ENCODE data around the gene ROCK2. TPM values are rescaled to one million over a fixed set of nuclear protein-coding genes. Genes with fewer than 3 reads are reported as not detected.
A peak's percentile ranks its signal among the peaks of the same experiment; 100 is the strongest.

The ROCK2 gene
- total RNA-seq, 1 experiment from 2014 or later, result 25.9 TPM

DNA sequence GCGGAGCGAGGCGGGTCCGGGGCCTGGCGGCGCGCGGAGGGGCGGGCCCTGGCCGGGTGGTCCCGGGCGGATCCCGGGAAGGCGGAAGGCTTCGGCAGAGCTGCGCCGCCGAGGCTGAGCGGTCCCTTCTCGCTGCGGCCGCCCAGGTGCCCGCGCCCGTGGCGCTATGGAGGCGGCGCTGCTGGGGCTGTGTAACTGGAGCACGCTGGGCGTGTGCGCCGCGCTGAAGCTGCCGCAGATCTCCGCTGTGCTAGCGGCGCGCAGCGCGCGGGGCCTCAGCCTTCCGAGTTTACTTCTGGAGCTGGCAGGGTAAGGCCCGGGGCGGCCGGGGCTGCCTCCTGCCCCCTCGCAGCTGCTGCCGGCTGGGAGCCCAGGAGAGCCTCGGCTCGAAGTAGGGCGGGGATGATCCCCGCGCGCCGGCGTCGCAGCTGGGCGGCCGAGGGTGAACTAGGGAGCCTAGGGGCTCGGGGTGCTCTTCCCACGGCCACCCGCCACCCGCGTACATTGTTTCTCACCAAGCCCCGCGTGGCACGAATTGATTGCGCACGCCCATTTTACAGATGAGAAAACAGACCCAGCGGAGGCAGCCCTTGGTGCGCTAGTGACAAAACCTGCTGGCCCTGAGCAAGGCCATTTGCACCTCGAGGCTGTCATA, 188.9 kb downstream of the ROCK2 start, which contains the start of gene SLC66A3 (continued):
- peak; percentile 53; the same call in 1 of the 2 replicates for TF ChIP-seq FOXP1 (CRISPR knock-in tag; IDR thresholded peaks at IDR 0.05; ENCODE audit: borderline replicate concordance)
- TF ChIP-seq ZNF423 (CRISPR knock-in tag; IDR thresholded peaks at IDR 0.05), result no peak
- TF ChIP-seq, protein P1, sequence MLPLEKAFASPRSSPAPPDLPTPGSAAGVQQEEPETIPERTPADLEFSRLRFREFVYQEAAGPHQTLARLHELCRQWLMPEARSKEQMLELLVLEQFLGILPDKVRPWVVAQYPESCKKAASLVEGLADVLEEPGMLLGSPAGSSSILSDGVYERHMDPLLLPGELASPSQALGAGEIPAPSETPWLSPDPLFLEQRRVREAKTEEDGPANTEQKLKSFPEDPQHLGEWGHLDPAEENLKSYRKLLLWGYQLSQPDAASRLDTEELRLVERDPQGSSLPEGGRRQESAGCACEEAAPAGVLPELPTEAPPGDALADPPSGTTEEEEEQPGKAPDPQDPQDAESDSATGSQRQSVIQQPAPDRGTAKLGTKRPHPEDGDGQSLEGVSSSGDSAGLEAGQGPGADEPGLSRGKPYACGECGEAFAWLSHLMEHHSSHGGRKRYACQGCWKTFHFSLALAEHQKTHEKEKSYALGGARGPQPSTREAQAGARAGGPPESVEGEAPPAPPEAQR (CRISPR knock-in tag; IDR thresholded peaks at IDR 0.05), result no peak
- TF ChIP-seq, protein P2, sequence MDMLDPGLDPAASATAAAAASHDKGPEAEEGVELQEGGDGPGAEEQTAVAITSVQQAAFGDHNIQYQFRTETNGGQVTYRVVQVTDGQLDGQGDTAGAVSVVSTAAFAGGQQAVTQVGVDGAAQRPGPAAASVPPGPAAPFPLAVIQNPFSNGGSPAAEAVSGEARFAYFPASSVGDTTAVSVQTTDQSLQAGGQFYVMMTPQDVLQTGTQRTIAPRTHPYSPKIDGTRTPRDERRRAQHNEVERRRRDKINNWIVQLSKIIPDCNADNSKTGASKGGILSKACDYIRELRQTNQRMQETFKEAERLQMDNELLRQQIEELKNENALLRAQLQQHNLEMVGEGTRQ (CRISPR knock-in tag; IDR thresholded peaks at IDR 0.05), result no peak
- peak; percentile 79 for TF ChIP-seq GTF2I (CRISPR knock-in tag; conservative IDR thresholded peaks at IDR 0.05)
- TF ChIP-seq, protein P3, sequence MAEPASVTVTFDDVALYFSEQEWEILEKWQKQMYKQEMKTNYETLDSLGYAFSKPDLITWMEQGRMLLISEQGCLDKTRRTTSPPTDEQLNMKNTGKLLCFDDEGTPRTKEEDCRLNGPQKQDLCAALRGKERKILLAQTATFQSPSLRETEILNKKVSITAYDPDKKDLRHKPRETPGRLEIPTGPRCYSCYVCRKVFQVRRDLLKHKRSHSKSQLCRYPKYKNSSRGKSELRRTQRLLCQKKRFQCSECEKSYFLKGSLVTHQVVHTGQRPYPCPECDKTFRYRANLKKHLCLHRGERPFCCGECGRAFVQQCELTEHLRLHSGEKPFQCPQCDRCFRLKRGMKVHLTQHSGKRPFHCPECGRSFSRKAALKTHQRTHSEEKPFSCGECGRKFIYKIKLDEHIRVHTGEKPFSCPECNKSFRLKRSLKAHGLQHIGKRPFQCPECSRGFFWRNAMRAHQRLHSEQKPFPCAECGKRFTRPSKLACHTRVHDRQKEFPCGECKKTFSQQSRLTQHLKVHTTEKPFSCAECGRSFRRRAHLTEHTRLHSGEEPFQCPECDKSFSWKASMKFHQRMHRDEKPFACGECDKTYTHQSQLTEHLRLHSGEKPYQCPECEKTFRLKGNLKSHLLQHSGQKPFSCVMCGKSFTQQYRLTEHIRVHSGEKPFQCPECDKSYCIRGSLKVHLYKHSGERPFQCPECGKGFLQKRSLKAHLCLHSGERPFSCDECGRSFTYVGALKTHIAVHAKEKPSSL (CRISPR knock-in tag; conservative IDR thresholded peaks at IDR 0.05), result no peak
- TF ChIP-seq, protein P4, sequence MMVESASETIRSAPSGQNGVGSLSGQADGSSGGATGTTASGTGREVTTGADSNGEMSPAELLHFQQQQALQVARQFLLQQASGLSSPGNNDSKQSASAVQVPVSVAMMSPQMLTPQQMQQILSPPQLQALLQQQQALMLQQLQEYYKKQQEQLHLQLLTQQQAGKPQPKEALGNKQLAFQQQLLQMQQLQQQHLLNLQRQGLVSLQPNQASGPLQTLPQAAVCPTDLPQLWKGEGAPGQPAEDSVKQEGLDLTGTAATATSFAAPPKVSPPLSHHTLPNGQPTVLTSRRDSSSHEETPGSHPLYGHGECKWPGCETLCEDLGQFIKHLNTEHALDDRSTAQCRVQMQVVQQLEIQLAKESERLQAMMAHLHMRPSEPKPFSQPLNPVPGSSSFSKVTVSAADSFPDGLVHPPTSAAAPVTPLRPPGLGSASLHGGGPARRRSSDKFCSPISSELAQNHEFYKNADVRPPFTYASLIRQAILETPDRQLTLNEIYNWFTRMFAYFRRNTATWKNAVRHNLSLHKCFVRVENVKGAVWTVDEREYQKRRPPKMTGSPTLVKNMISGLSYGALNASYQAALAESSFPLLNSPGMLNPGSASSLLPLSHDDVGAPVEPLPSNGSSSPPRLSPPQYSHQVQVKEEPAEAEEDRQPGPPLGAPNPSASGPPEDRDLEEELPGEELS (CRISPR knock-in tag; IDR thresholded peaks at IDR 0.05), result 0 out of 2 replicates have a peak, but pooled peaks have one; percentile 29
- TF ChIP-seq, protein P5, sequence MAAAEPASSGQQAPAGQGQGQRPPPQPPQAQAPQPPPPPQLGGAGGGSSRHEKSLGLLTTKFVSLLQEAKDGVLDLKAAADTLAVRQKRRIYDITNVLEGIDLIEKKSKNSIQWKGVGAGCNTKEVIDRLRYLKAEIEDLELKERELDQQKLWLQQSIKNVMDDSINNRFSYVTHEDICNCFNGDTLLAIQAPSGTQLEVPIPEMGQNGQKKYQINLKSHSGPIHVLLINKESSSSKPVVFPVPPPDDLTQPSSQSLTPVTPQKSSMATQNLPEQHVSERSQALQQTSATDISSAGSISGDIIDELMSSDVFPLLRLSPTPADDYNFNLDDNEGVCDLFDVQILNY (CRISPR knock-in tag; IDR thresholded peaks at IDR 0.05), result peak; percentile 52; the same call in 1 of the 2 replicates
- TF ChIP-seq ZNF232 (CRISPR knock-in tag; IDR thresholded peaks at IDR 0.05), result no peak
- no peak for TF ChIP-seq ZNF671 (CRISPR knock-in tag; IDR thresholded peaks at IDR 0.05)
- 0 out of 2 replicates have a peak, but pooled peaks have one; percentile 63 for TF ChIP-seq ZBTB21 (CRISPR knock-in tag; IDR thresholded peaks at IDR 0.05; ENCODE audit: borderline replicate concordance)
- TF ChIP-seq, protein P6, sequence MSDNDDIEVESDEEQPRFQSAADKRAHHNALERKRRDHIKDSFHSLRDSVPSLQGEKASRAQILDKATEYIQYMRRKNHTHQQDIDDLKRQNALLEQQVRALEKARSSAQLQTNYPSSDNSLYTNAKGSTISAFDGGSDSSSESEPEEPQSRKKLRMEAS (CRISPR knock-in tag; IDR thresholded peaks at IDR 0.05), result peak; percentile 26; the same call in 1 of the 2 replicates

DNA sequence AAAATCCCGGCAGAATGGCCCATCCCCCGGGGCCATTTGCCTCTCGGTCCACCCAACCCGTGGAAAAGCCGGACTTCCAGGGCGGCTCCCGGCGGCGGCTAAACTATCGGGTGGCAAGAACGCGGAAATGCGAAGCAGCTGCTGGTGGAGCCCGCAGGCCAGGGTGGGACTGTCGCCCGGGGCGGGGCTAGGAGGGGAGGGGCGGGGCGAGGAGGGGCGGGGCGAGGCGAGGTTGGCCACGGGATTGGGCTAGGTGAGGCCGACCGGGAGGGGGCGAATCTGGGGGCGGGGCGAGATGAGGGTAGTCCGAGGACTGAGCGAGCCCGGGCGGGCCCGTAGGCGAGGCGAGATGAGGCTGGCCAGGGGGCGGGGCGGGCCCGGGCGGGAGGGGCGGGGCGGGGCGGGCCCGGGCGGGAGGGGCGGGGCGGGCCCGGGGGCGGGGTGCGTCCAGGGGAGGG, 189.5 kb downstream of the ROCK2 start:
- TF ChIP-seq ZNF219 (CRISPR knock-in tag; IDR thresholded peaks at IDR 0.05; ENCODE audit: borderline replicate concordance) (no peak), ZNF121 (CRISPR knock-in tag; IDR thresholded peaks at IDR 0.05) (peak; percentile 28; the same call in 1 of the 2 replicates)
- peak; percentile 98 for DNase-seq (ENCODE audit: low spot score)
- H3K27me3 Mint-ChIP-seq (ENCODE audit: low read depth), result peaks cover 40% of the 10 kb centered on the region
- ChIA-PET POLR2A (interaction anchor here (1.2 to 1.7 kb wide), 2 partner anchors 22 to 190 kb away, joined by 5 to 10 read pairs; partner anchors contain the start of gene ROCK2), CTCF (interaction anchor here (0.5 to 4.7 kb wide), 4 partner anchors 22 to 292 kb away, joined by 3 to 54 read pairs (median 5); a partner anchor contains a TSS)
- no peaks in the 10 kb centered on the region for H3K9me3 Mint-ChIP-seq
- peak; percentile 94 for ATAC-seq
- H3K27ac Mint-ChIP-seq, result peak overlapping the region; percentile 91; the same call in 1 of the 2 replicates
- H3K36me3 Mint-ChIP-seq, result no peaks in the 10 kb centered on the region
- H3K4me1 Mint-ChIP-seq, result peaks cover 9% of the 10 kb centered on the region
- peak overlapping the region; percentile 73 for H3K4me3 Mint-ChIP-seq

Data from WTC11 (cell line).